ENCODE data around the gene SPTLC3.

The SPTLC3 gene

DNA sequence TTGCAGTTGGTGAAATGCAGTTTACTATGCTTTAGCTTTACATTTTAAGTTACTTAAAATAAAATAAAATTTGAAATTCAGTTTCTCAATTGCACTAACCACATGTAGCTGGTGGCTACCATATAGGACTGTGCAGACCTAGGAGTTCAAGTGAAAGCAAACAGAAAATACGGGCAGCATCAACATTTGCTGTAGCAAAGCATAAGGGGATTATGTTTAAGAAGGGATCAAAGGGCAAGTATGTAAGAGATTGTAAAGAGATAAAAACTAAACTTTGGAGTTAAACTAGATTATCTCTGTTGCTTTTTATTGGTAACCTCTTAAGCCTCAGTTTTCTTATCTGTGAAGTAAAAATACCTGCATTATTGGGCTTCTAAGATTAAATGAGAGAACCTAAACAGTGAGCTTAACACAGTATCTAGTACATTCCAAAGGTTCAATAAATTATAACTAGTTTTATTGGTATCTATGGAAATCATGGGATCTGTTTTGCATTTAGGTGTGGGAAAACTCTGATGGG is 81.2 kb downstream of the SPTLC3 start:
- TF ChIP-seq, protein P1, sequence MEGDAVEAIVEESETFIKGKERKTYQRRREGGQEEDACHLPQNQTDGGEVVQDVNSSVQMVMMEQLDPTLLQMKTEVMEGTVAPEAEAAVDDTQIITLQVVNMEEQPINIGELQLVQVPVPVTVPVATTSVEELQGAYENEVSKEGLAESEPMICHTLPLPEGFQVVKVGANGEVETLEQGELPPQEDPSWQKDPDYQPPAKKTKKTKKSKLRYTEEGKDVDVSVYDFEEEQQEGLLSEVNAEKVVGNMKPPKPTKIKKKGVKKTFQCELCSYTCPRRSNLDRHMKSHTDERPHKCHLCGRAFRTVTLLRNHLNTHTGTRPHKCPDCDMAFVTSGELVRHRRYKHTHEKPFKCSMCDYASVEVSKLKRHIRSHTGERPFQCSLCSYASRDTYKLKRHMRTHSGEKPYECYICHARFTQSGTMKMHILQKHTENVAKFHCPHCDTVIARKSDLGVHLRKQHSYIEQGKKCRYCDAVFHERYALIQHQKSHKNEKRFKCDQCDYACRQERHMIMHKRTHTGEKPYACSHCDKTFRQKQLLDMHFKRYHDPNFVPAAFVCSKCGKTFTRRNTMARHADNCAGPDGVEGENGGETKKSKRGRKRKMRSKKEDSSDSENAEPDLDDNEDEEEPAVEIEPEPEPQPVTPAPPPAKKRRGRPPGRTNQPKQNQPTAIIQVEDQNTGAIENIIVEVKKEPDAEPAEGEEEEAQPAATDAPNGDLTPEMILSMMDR (IDR thresholded peaks at IDR 0.05; ENCODE audit: insufficient read depth, missing control alignments) = no peak
- FAIRE-seq = no peak
- no peak for DNase-seq (ENCODE audit: insufficient read length, low spot score)

DNA sequence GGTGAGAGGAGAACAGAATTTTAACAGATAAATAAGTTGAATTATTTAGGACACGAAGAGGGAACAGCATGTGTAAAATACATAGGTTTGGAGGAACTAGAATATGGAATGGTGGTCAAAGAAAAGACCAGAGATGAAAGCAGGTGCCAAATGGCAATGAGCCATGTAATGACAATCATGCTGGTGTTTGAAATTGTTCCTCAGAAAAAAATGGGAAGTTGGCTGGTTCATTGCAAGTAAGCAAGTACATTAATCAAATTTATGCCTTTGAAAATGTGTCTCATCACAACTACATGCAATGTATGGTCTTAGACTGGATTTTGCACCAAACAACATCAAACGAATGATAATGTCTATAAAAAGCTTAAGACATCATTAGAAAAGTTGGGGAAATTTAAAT is 83.3 kb downstream of the SPTLC3 start:
- FAIRE-seq (no peak), DNase-seq (ENCODE audit: insufficient read length, low spot score) (no peak)
- TF ChIP-seq, protein P1 (IDR thresholded peaks at IDR 0.05; ENCODE audit: insufficient read depth, missing control alignments) = no peak

DNA sequence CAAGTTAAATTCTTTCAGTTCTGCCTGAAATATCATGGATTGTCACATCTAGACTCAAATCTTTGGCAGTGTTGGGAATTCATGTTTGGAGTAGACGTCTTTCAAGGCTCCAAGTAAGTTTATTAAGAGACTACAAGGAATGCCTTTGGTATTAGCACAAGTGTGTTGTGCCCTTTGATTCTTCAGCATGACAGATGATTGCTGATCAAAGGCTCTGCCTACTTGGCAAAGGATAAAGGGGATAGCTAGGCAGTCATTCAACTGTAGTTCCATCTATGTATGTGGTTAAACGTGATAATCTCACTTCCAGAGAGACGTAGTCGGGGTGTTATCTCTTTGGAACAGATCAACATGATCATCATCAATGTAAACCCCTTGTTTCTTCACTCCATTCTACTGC is 86.2 kb downstream of the SPTLC3 start:
- TF ChIP-seq, protein P1 (IDR thresholded peaks at IDR 0.05; ENCODE audit: insufficient read depth, missing control alignments) = no peak

DNA sequence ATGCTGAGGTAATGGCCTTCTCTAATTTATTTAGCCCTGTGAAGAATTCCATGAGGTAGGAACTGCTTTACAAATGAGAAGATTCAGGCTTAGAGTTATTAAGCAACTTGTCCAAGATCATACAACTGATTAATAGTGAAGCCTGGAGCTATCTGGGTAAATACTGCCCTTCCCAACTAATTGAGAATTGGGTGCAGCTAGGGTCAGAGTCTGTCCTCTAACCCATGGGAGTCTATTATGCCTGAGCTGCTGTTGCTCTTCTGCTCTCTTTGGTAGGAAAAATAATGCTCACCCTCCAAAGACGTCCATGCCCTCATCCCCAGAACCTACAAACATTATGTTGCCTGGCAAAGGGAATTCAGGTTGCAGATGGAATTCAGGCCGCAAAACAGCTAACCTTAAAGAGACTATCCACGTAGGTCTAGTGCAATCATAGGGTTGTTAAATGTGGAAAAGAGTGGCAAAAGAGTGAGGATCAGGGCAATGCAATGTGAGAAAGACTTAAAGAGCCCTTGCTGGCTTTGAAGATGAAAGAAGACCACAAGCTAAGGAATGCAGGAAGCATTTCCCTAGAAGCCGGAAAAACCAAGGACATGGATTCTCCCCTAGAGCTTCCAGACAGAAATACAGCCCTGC is 90.1 kb downstream of the SPTLC3 start:
- no peak for FAIRE-seq
- TF ChIP-seq, protein P1 (IDR thresholded peaks at IDR 0.05; ENCODE audit: insufficient read depth, missing control alignments) = no peak
- no peak for DNase-seq (ENCODE audit: insufficient read length, low spot score)

More for the DNA sequence above, 86.2 kb downstream of the SPTLC3 start:
- DNase-seq (ENCODE audit: insufficient read length, low spot score) = no peak
- no peak for FAIRE-seq

DNA sequence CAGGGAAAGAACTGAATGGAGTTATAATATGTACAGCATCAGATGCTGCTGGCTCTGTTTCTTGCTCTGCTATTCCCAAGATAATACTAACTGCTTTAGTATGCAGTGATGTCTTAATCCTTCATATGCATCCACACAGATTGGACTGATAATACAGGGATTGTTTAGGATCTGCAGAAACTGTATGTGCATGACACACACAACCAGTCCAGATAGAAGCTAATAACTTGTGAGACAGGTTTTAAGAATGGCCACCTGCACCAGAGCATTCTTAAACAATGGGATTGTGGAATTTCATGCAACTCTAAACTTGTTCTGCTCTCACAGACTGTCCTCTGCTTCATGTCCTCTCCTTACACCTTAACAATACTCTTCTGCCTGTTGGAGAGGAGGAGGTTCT is 90.9 kb downstream of the SPTLC3 start:
- no peak for FAIRE-seq
- TF ChIP-seq, protein P1 (IDR thresholded peaks at IDR 0.05; ENCODE audit: insufficient read depth, missing control alignments) = no peak
- DNase-seq (ENCODE audit: insufficient read length, low spot score) = no peak

DNA sequence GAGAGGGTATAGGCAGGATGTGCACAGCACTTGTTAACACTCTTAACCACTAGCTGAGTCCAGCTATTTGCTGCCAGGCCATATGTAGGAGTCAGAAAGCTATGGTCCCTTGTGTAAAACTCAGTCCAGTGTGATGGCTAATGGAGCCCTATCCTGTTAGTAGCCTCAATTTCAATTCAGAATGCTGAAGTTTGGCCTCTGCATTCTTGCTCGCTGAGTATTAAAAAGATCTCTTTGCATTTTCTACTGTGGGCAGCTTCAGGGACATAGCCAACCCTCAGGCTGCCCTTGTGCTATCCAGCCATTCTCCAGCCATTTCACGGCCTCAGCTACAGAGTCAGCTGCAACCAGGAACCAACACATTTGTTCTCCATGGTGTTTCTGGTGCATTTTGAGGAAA is 92.5 kb downstream of the SPTLC3 start:
- TF ChIP-seq, protein P1 (IDR thresholded peaks at IDR 0.05; ENCODE audit: insufficient read depth, missing control alignments) = no peak
- DNase-seq (ENCODE audit: insufficient read length, low spot score) (no peak), FAIRE-seq (no peak)

DNA sequence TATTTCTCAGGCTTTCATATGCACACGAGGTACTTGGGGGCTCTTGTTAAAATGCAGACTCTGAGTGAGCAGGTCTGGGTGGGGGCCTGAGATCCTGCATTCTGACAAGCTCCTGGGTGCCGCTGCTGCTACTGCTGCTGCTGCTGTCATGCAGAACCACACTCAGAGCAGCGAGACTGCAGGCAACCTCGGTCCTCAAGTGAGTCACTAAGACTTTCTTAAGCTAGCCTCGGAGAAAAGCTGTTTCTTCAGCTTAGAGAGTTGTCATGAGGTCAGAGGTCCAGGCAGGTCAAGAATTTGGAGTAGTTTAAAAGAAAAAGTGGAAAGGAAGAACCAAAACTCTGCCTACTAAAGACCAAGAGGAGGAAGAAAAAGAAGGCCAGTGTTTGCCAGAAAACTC is 92.9 kb downstream of the SPTLC3 start:
- no peak for DNase-seq (ENCODE audit: insufficient read length, low spot score)
- TF ChIP-seq, protein P1 (IDR thresholded peaks at IDR 0.05; ENCODE audit: insufficient read depth, missing control alignments) = no peak
- no peak for FAIRE-seq
